Measurements from ENCODE around the gene CRAMP1. TPM values are rescaled to one million over a fixed set of nuclear protein-coding genes. Genes with fewer than 3 reads are reported as not detected.

The CRAMP1 gene
- total and polyA plus RNA-seq, 2 donors from 2014 or later, result 2.9 to 20.0 TPM

GRCh38 chr16:1650131-1650530 is 38.0 kb downstream of the CRAMP1 start:
- Histone ChIP-seq H3K4me3 (ENCODE audit: low read length in 3 of 3) (no peak overlapping the region), H3K9me3 (ENCODE audit: control insufficient read depth in 2 of 3, insufficient read depth in 1 of 3, low read length in 3 of 3) (no peaks in the 10 kb centered on the region), H3K27me3 (ENCODE audit: control insufficient read depth, insufficient read depth, low read length) (no peaks in the 10 kb centered on the region), H3K9ac (ENCODE audit: low read length in 3 of 3) (no peak overlapping the region), H3K36me3 (ENCODE audit: control insufficient read depth in 2 of 3, insufficient read depth in 3 of 3, low read length in 3 of 3) (peaks cover 9 to 36% (median 23%) of the 10 kb centered on the region in 3 donors), H3K27ac (ENCODE audit: low read depth in 2 of 2, low read length in 2 of 2) (no peak overlapping the region), H3K4me1 (ENCODE audit: control insufficient read depth in 2 of 3, insufficient read depth in 2 of 3, low read depth in 1 of 3, low read length in 3 of 3) (no peaks in the 10 kb centered on the region)
- TF ChIP-seq, protein P1, sequence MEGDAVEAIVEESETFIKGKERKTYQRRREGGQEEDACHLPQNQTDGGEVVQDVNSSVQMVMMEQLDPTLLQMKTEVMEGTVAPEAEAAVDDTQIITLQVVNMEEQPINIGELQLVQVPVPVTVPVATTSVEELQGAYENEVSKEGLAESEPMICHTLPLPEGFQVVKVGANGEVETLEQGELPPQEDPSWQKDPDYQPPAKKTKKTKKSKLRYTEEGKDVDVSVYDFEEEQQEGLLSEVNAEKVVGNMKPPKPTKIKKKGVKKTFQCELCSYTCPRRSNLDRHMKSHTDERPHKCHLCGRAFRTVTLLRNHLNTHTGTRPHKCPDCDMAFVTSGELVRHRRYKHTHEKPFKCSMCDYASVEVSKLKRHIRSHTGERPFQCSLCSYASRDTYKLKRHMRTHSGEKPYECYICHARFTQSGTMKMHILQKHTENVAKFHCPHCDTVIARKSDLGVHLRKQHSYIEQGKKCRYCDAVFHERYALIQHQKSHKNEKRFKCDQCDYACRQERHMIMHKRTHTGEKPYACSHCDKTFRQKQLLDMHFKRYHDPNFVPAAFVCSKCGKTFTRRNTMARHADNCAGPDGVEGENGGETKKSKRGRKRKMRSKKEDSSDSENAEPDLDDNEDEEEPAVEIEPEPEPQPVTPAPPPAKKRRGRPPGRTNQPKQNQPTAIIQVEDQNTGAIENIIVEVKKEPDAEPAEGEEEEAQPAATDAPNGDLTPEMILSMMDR (IDR thresholded peaks at IDR 0.05; ENCODE audit: borderline replicate concordance, extremely low read depth, insufficient read depth), result no peak
- no peak for DNase-seq
- intact Hi-C loops (cut with DNase I), result no loop called here
- no peak for FAIRE-seq

- no peaks in the 10 kb centered on the region for H3K27me3 ChIP-seq (ENCODE audit: control insufficient read depth, insufficient read depth, low read length)
- no peaks in the 10 kb centered on the region for H3K9me3 ChIP-seq (ENCODE audit: control insufficient read depth in 2 of 3, insufficient read depth in 1 of 3, low read length in 3 of 3)
- no peaks in the 10 kb centered on the region for H3K4me1 ChIP-seq (ENCODE audit: control insufficient read depth in 2 of 3, insufficient read depth in 2 of 3, low read depth in 1 of 3, low read length in 3 of 3)
- FAIRE-seq, result no peak
- peak in 2 of 5 donors; percentile 27 to 29 for DNase-seq
- H3K27ac ChIP-seq (ENCODE audit: low read depth in 2 of 2, low read length in 2 of 2), result no peak overlapping the region
- H3K9ac ChIP-seq (ENCODE audit: low read length in 3 of 3), result no peak overlapping the region
- H3K36me3 ChIP-seq (ENCODE audit: control insufficient read depth in 2 of 3, insufficient read depth in 3 of 3, low read length in 3 of 3), result peaks cover 9 to 39% (median 16%) of the 10 kb centered on the region in 3 donors
- H3K4me3 ChIP-seq (ENCODE audit: low read length in 3 of 3), result no peak overlapping the region
- intact Hi-C loops (cut with DNase I), result no loop called here
- TF ChIP-seq, protein P1 (IDR thresholded peaks at IDR 0.05; ENCODE audit: borderline replicate concordance, extremely low read depth, insufficient read depth), result no peak
These were observed 39.2 kb downstream of the CRAMP1 start for GRCh38 chr16:1651094-1651973.

- Histone ChIP-seq H3K27ac (ENCODE audit: low read depth in 2 of 2, low read length in 2 of 2) (no peak overlapping the region), H3K27me3 (ENCODE audit: control insufficient read depth, insufficient read depth, low read length) (no peaks in the 10 kb centered on the region), H3K36me3 (ENCODE audit: control insufficient read depth in 2 of 3, insufficient read depth in 3 of 3, low read length in 3 of 3) (peaks cover 9 to 36% (median 16%) of the 10 kb centered on the region in 3 donors), H3K4me1 (ENCODE audit: control insufficient read depth in 2 of 3, insufficient read depth in 2 of 3, low read depth in 1 of 3, low read length in 3 of 3) (no peaks in the 10 kb centered on the region), H3K9ac (ENCODE audit: low read length in 3 of 3) (no peak overlapping the region), H3K4me3 (ENCODE audit: low read length in 3 of 3) (no peak overlapping the region), H3K9me3 (ENCODE audit: control insufficient read depth in 2 of 3, insufficient read depth in 1 of 3, low read length in 3 of 3) (no peaks in the 10 kb centered on the region)
- peak in 1 of 5 donors; percentile 11 for DNase-seq
- no peak for FAIRE-seq
- TF ChIP-seq, protein P1 (IDR thresholded peaks at IDR 0.05; ENCODE audit: borderline replicate concordance, extremely low read depth, insufficient read depth), result no peak
- intact Hi-C loops (cut with DNase I), result no loop called here
These were observed 39.8 kb downstream of the CRAMP1 start for GRCh38 chr16:1651974-1652312.

All from kidney (tissue), 14 donors.